ENCODE data around the gene FAM174C. TPM values are rescaled to one million over a fixed set of nuclear protein-coding genes. Genes with fewer than 3 reads are reported as not detected.

Gene FAM174C
- total and polyA plus RNA-seq, 9 donors = 0.30 to 72.5 (median 26.7) TPM

GRCh38 chr19:1278713-1279660, 3.7 kb downstream of the FAM174C start:
- TF ChIP-seq POLR2A (IDR thresholded peaks at IDR 0.05) (no peak), EP300 (IDR thresholded peaks at IDR 0.05) (no peak)
- TF ChIP-seq, protein P1, sequence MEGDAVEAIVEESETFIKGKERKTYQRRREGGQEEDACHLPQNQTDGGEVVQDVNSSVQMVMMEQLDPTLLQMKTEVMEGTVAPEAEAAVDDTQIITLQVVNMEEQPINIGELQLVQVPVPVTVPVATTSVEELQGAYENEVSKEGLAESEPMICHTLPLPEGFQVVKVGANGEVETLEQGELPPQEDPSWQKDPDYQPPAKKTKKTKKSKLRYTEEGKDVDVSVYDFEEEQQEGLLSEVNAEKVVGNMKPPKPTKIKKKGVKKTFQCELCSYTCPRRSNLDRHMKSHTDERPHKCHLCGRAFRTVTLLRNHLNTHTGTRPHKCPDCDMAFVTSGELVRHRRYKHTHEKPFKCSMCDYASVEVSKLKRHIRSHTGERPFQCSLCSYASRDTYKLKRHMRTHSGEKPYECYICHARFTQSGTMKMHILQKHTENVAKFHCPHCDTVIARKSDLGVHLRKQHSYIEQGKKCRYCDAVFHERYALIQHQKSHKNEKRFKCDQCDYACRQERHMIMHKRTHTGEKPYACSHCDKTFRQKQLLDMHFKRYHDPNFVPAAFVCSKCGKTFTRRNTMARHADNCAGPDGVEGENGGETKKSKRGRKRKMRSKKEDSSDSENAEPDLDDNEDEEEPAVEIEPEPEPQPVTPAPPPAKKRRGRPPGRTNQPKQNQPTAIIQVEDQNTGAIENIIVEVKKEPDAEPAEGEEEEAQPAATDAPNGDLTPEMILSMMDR (IDR thresholded peaks at IDR 0.05) = no peak
- intact Hi-C loops (cut with DNase I) = loop anchor here in 1 of 4 donors (10.0 kb wide), 1 partner anchor 106 kb away; the partner anchor contains the start of gene NDUFS7

DNA sequence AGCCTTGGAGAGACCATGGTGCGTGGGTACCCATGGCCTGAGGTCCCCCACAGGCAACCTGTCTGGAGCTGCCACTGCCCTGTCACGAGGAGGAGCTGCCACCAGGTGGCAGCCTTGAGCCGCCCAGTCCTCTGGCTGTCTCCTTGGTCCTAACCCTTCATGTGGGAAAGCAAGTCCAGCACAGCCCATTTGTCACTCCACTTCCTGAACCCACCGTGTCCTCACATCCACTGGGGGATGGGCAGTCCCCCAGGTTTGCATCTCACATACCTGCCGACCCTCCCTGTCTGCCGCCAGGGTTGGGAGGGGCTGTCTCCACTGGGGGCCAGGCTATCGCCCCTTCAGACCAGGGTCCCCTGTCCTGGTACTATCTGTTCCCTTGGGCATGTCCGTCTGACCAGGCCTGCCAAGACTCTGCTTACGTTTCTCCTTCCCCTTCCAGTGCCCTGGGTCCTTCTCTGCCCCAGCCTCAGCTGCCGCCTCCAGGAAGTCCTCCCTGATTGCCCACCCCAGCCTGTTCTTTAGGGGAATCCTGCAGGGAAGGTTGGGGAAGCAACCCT, 4.5 kb downstream of the FAM174C start:
- no peak for TF ChIP-seq POLR2A (IDR thresholded peaks at IDR 0.05)
- TF ChIP-seq, protein P1 (IDR thresholded peaks at IDR 0.05) = peak; percentile 85 to 95 (median 90)
- H3K36me3 ChIP-seq = no peaks in the 10 kb centered on the region
- H3K27me3 ChIP-seq = no peaks in the 10 kb centered on the region
- no peaks in the 10 kb centered on the region for H3K9me3 ChIP-seq
- H3K4me1 ChIP-seq (ENCODE audit: insufficient read depth) = peaks cover 5% of the 10 kb centered on the region
- no peak overlapping the region for H3K4me3 ChIP-seq
- intact Hi-C loops (cut with DNase I) = loop anchor here in 3 of 4 donors (10.0 kb wide), 3 partner anchors 55 to 165 kb away; partner anchors contain the start of gene NDUFS7 (in 1 of the 3)
- WGBS, 3 donors = 27 to 30% (median 27%) methylated on average over 10 of the region's 10 CpGs
- no peak overlapping the region for H3K27ac ChIP-seq
- peak; percentile 74 to 90 (median 85) for DNase-seq

More at GRCh38 chr19:1278713-1279660, 3.7 kb downstream of the FAM174C start:
- peak in 3 of 5 donors; percentile 31 to 59 (median 44) for DNase-seq
- Histone ChIP-seq H3K36me3 (no peaks in the 10 kb centered on the region), H3K9me3 (no peaks in the 10 kb centered on the region), H3K4me1 (ENCODE audit: insufficient read depth) (peaks cover 8% of the 10 kb centered on the region), H3K27ac (no peak overlapping the region), H3K27me3 (no peaks in the 10 kb centered on the region), H3K4me3 (no peak overlapping the region)
- 76 to 84% (median 80%) methylated on average over 25 of the region's 25 CpGs for WGBS, 3 donors

DNA sequence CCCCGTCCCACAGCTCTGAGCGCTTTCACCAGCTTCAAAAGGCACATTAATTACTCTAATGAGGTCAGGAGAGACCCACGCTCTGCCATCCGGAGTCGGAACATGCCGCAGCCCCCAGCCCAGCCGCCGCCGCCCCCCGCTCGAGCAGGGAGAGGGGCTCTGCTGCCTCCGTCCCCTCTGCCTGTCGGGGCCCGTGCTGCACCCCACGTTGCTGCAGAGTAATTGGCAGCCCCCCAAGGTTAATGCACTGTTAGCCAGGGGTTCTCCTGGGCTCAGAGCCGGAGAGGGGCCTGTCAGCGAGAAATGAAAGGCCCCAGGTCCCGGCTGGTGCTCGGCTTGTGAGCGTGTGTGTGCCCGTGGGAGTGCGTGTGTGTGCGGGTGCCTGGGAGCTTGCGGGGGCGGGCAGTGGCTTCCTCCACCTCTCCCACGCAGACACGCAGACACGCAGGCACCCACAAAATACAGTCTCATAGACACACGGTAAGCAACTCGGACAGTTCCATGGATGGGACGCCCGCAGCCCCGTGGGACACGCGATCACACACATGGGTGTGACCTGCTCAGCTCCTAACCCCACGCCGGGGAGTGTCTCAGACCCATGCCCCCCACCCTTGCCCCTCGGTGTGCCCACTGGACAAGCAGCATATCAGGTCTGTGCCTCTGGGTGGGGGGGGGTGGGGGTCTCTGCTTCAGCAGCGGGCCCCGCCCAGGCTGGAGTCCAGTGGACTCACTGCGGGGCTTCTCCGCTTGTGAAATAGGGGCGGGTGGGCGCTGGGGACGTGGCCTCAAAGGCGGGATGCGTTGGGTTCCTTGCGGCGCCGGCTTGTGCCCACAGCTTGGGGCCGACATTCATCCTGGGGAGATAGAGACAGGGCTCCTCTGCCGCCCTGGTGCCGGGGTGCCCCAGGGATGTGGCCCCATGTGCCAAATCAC, 5.6 kb downstream of the FAM174C start:
- H3K4me3 ChIP-seq = no peak overlapping the region
- TF ChIP-seq, protein P1 (IDR thresholded peaks at IDR 0.05) = no peak
- TF ChIP-seq EP300 (IDR thresholded peaks at IDR 0.05) (no peak), POLR2A (IDR thresholded peaks at IDR 0.05) (no peak)
- intact Hi-C loops (cut with DNase I) = loop anchor here in 3 of 4 donors (10.0 kb wide), 2 partner anchors 54 to 164 kb away; no protein-coding TSS in a partner anchor
- H3K27ac ChIP-seq = no peak overlapping the region
- no peaks in the 10 kb centered on the region for H3K27me3 ChIP-seq
- H3K36me3 ChIP-seq = no peaks in the 10 kb centered on the region
- peaks cover 5% of the 10 kb centered on the region for H3K4me1 ChIP-seq (ENCODE audit: insufficient read depth)
- no peaks in the 10 kb centered on the region for H3K9me3 ChIP-seq
- whole genome bisulfite sequencing, 3 donors = 41 to 48% (median 42%) methylated on average over 51 to 53 of the region's 53 CpGs
- DNase-seq = peak in 1 of 5 donors; percentile 22
